H9 (cell line): ENCODE data around the gene OSBP2. TPM values are rescaled to one million over a fixed set of nuclear protein-coding genes. Genes with fewer than 3 reads are reported as not detected.

Experiments
- DNase-seq: peaks from one replicate; pipeline ENCODE4 v3.0.0-alpha.2; 2017
- H2AFZ ChIP-seq: one replicate; pipeline ENCODE4 v1.6.1; 2013; ENCODE audit warnings: mild to moderate bottlenecking, low read length, control low read depth, moderate library complexity
- H2AK5ac ChIP-seq: 2 replicates; pipeline ENCODE4 v1.6.1; 2013; ENCODE audit warnings: low read length, control low read depth, mixed read lengths; ENCODE audit not compliant: insufficient read length
- H2BK120ac ChIP-seq: one replicate; pipeline ENCODE4 v1.6.1; 2013; ENCODE audit warnings: low read depth, mild to moderate bottlenecking, low read length, control low read depth, inconsistent platforms; ENCODE audit not compliant: poor library complexity, severe bottlenecking
- H2BK12ac ChIP-seq: 2 replicates; pipeline ENCODE4 v1.6.1; 2013; ENCODE audit warnings: low read length, control low read depth, mixed read lengths, low read depth; ENCODE audit not compliant: insufficient read length
- H2BK15ac ChIP-seq: 2 replicates; pipeline ENCODE4 v1.6.1; 2013; ENCODE audit warnings: low read depth, low read length, control low read depth
- H2BK20ac ChIP-seq: one replicate; pipeline ENCODE4 v1.6.1; 2013; ENCODE audit warnings: low read depth, mild to moderate bottlenecking, low read length, control low read depth, inconsistent platforms; ENCODE audit not compliant: poor library complexity, severe bottlenecking
- H2BK5ac ChIP-seq: 2 replicates; pipeline ENCODE4 v1.6.1; 2013; ENCODE audit warnings: low read length, control low read depth, mixed read lengths; ENCODE audit not compliant: insufficient read length
- H3K14ac ChIP-seq: 2 replicates; pipeline ENCODE4 v1.6.1; 2013; ENCODE audit warnings: low read length, control low read depth; ENCODE audit not compliant: insufficient read depth
- H3K18ac ChIP-seq: 2 replicates; pipeline ENCODE4 v1.6.1; 2013; ENCODE audit warnings: low read depth, mild to moderate bottlenecking, mixed read lengths, low read length, control low read depth; ENCODE audit not compliant: insufficient read length
- H3K23ac ChIP-seq: 2 replicates; pipeline ENCODE4 v1.6.1; 2013; ENCODE audit warnings: low read length, control low read depth, mixed read lengths, low read depth; ENCODE audit not compliant: insufficient read length
- H3K23me2 ChIP-seq: 2 replicates; pipeline ENCODE4 v1.6.1; 2013; ENCODE audit warnings: low read depth, mild to moderate bottlenecking, mixed read lengths, low read length, control low read depth; ENCODE audit not compliant: insufficient read length, poor library complexity, severe bottlenecking
- H3K27ac ChIP-seq: 2 replicates; pipeline ENCODE4 v1.5.1; 2013; ENCODE audit warnings: low read length, control low read depth, mixed read lengths, low read depth; ENCODE audit not compliant: insufficient read length
- H3K27me3 ChIP-seq: 2 replicates; pipeline ENCODE4 v1.6.1; 2013; ENCODE audit warnings: low read length, control low read depth, inconsistent platforms; ENCODE audit not compliant: insufficient read depth
- H3K4ac ChIP-seq: 2 replicates; pipeline ENCODE4 v1.6.1; 2013; ENCODE audit warnings: low read depth, mild to moderate bottlenecking, control low read depth, inconsistent platforms, low read length, moderate library complexity
- H3K4me1 ChIP-seq: 2 replicates; pipeline ENCODE4 v1.6.1; 2013; ENCODE audit warnings: low read length, control low read depth, inconsistent platforms; ENCODE audit not compliant: insufficient read depth
- H3K4me2 ChIP-seq: 2 replicates; pipeline ENCODE4 v1.6.1; 2013; ENCODE audit warnings: low read length, control low read depth, mixed read lengths; ENCODE audit not compliant: insufficient read length, insufficient read depth
- H3K56ac ChIP-seq: 2 replicates; pipeline ENCODE4 v1.6.1; 2013; ENCODE audit warnings: low read depth, mild to moderate bottlenecking, mixed read lengths, low read length, control low read depth; ENCODE audit not compliant: insufficient read length
- H3K79me1 ChIP-seq: 2 replicates; pipeline ENCODE4 v1.6.1; 2013; ENCODE audit warnings: low read depth, mild to moderate bottlenecking, moderate library complexity, low read length, control low read depth, inconsistent platforms; ENCODE audit not compliant: insufficient read depth, poor library complexity, severe bottlenecking
- H3K79me2 ChIP-seq: 2 replicates; pipeline ENCODE4 v1.6.1; 2013; ENCODE audit warnings: low read length, control low read depth, inconsistent platforms; ENCODE audit not compliant: insufficient read depth
- H3K9ac ChIP-seq: 2 replicates; pipeline ENCODE4 v1.6.1; 2013; ENCODE audit warnings: low read length, control low read depth, mixed read lengths; ENCODE audit not compliant: insufficient read length; ENCODE audit errors: extremely low read depth
- H3K9me3 ChIP-seq: one replicate; pipeline ENCODE4 v1.6.1; 2013; ENCODE audit warnings: low read depth, low read length, inconsistent platforms; ENCODE audit not compliant: control insufficient read depth
- H3T11ph ChIP-seq: one replicate; pipeline ENCODE4 v1.6.1; 2013; ENCODE audit warnings: mild to moderate bottlenecking, low read length, control low read depth, inconsistent platforms
- H4K20me1 ChIP-seq: one replicate; pipeline ENCODE4 v1.6.1; 2013; ENCODE audit not compliant: control insufficient read depth, insufficient read length, insufficient read depth
- H4K5ac ChIP-seq: 2 replicates; pipeline ENCODE4 v1.6.1; 2013; ENCODE audit warnings: low read depth, mild to moderate bottlenecking, mixed read lengths, low read length, control low read depth; ENCODE audit not compliant: insufficient read length
- H4K8ac ChIP-seq: replicated peaks from 2 replicates; pipeline ENCODE4 v1.6.1; 2013; ENCODE audit warnings: low read length, control low read depth, mixed read lengths, low read depth; ENCODE audit not compliant: insufficient read length
- H4K91ac ChIP-seq: 2 replicates; pipeline ENCODE4 v1.6.1; 2013; ENCODE audit warnings: low read depth, mild to moderate bottlenecking, moderate library complexity, mixed read lengths, low read length, control low read depth; ENCODE audit not compliant: insufficient read length
- H3K27ac Mint-ChIP-seq, 3 experiments: 2 replicates in 2 of 3; 3 replicates in 1 of 3; pipeline ENCODE4 v1.8.0; 2020 to 2021; ENCODE audit warnings: mixed read lengths in 3 of 3, mild to moderate bottlenecking in 1 of 3, moderate library complexity in 1 of 3
- H3K27me3 Mint-ChIP-seq: 2 replicates; pipeline ENCODE4 v1.8.0; 2021; ENCODE audit warnings: low read depth, mild to moderate bottlenecking, moderate library complexity, mixed read lengths
- H3K36me3 Mint-ChIP-seq, 3 experiments: 2 replicates in 2 of 3; 3 replicates in 1 of 3; pipeline ENCODE4 v1.8.0; 2020 to 2021; ENCODE audit warnings: low read depth in 3 of 3, mixed read lengths in 3 of 3; ENCODE audit not compliant: insufficient read depth in 1 of 3
- H3K4me1 Mint-ChIP-seq, 2 experiments: 2 replicates each; pipeline ENCODE4 v1.8.0; 2020; ENCODE audit warnings: mixed read lengths in 2 of 2
- H3K4me3 Mint-ChIP-seq, 2 experiments: 2 replicates in 1 of 2; 3 replicates in 1 of 2; pipeline ENCODE4 v1.8.0; 2020 to 2021; ENCODE audit warnings: mild to moderate bottlenecking in 2 of 2, mixed read lengths in 2 of 2, moderate library complexity in 1 of 2
- H3K9me3 Mint-ChIP-seq, 2 experiments: 2 replicates in 1 of 2; 3 replicates in 1 of 2; pipeline ENCODE4 v1.8.0; 2020; ENCODE audit warnings: mild to moderate bottlenecking in 2 of 2, mixed read lengths in 2 of 2, moderate library complexity in 1 of 2
- CTCF ChIP-seq: fragments of 200-600 bp; sonication (generic); conservative IDR thresholded peaks from 3 replicates; pipeline ENCODE4 v1.8.0; 2021; ENCODE audit warnings: antibody characterized with exemption, mild to moderate bottlenecking
- WGBS: extraction: QIAGEN DNeasy Blood & Tissue Kit; methylation state at CpG from one replicate; pipeline ENCODE4 v1.1.7; 2013; ENCODE audit warnings: missing lambda C conversion rate, low lambda C conversion rate, mixed read lengths; ENCODE audit not compliant: insufficient read length; ENCODE audit errors: extremely low coverage; 5-methylcytosine and 5-hydroxymethylcytosine counted together
- total RNA-seq: library from RNA; stranded (reverse); gene quantifications from 2 replicates; pipeline ENCODE4 v1.2.1, GENCODE V29; 2021

OSBP2 gene
- total RNA-seq, 1 experiment from 2014 or later, result 3.4 TPM

GRCh38 chr22:30827646-30828045, 133.0 kb downstream of the OSBP2 start:
- Mint-ChIP-seq H3K4me1 (peaks cover 17 to 23% of the 10 kb centered on the region in 2 experiments), H3K27ac (peak overlapping the region in 1 of 3 experiments; percentile 0; a peak in 1 of 7 replicates), H3K4me3 (no peak overlapping the region), H3K9me3 (no peaks in the 10 kb centered on the region), H3K36me3 (no peaks in the 10 kb centered on the region), H3K27me3 (peaks cover 20% of the 10 kb centered on the region)
- no peak overlapping the region for H2AFZ ChIP-seq
- H4K8ac ChIP-seq, result no peak overlapping the region
- no peak overlapping the region for H2BK15ac ChIP-seq
- H3K18ac ChIP-seq, result no peak overlapping the region
- no peak overlapping the region for H3K27ac ChIP-seq
- no peak overlapping the region for H4K91ac ChIP-seq
- no peak for DNase-seq
- H2AK5ac ChIP-seq, result no peak overlapping the region
- H4K5ac ChIP-seq, result no peak overlapping the region
- no peak overlapping the region for H2BK5ac ChIP-seq
- H3K9ac ChIP-seq, result no peak overlapping the region
- WGBS, result no CpG with 5 or more reads among the region's 6 CpGs
- H3K4me2 ChIP-seq, result no peak overlapping the region
- TF ChIP-seq CTCF, result no peak
- no peaks in the 10 kb centered on the region for H3K79me2 ChIP-seq
- H3K4ac ChIP-seq, result no peak overlapping the region
- H3K4me1 ChIP-seq, result no peaks in the 10 kb centered on the region; the same call in 1 of the 2 replicates
- H2BK120ac ChIP-seq, result no peak overlapping the region
- H3K9me3 ChIP-seq, result no peaks in the 10 kb centered on the region
- no peaks in the 10 kb centered on the region for H4K20me1 ChIP-seq
- H3K79me1 ChIP-seq, result no peaks in the 10 kb centered on the region
- no peak overlapping the region for H3K23ac ChIP-seq
- H3K14ac ChIP-seq, result no peak overlapping the region
- H3K23me2 ChIP-seq, result peaks cover 3% of the 10 kb centered on the region
- no peak overlapping the region for H3K56ac ChIP-seq
- no peak overlapping the region for H2BK20ac ChIP-seq
- no peaks in the 10 kb centered on the region; the same call in 1 of the 2 replicates for H3K27me3 ChIP-seq
- H3T11ph ChIP-seq, result no peak overlapping the region
- no peak overlapping the region for H2BK12ac ChIP-seq
